ENCODE measurements around the gene SUMO3.

- TF ChIP-seq CTCF (IDR thresholded peaks at IDR 0.05) (no peak), POLR2A (IDR thresholded peaks at IDR 0.05) (no peak)
Observed at GRCh38 chr21:44758781-44759627, 58.9 kb downstream of the SUMO3 start.
